Measurements from ENCODE around the gene ZNF598. TPM values are rescaled to one million over a fixed set of nuclear protein-coding genes. Genes with fewer than 3 reads are reported as not detected.

ZNF598 gene
- total and polyA plus RNA-seq, 2 of the 13 experiments (the other 11 are each of a cell fraction or from before 2014, with no cell fraction given): 13.5 to 14.2 TPM

DNA sequence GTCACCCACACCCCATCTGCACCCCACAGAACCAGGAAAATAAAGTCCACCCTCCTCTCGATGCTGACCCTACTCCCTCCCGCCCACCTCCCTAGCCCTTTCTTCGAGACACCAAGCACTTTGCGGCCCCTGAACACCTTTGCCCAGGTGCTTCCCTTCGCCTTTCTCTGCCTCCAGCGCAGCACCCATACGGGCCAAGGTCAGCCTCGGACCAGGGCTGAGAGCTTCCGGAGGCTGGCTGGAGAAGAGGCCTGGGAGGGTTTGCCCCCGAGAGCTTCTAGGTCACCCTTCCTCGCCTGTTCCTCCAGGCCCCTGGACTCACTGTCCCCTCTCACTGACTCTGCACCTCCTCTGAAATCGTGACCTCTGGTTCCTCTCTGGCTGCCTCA is 14.4 kb upstream of the ZNF598 start (continued):
- TF ChIP-seq, protein P1, sequence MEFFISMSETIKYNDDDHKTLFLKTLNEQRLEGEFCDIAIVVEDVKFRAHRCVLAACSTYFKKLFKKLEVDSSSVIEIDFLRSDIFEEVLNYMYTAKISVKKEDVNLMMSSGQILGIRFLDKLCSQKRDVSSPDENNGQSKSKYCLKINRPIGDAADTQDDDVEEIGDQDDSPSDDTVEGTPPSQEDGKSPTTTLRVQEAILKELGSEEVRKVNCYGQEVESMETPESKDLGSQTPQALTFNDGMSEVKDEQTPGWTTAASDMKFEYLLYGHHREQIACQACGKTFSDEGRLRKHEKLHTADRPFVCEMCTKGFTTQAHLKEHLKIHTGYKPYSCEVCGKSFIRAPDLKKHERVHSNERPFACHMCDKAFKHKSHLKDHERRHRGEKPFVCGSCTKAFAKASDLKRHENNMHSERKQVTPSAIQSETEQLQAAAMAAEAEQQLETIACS (CRISPR knock-in tag; IDR thresholded peaks at IDR 0.05): no peak
- TF ChIP-seq ZNF205 (CRISPR knock-in tag; IDR thresholded peaks at IDR 0.05) (no peak), ZBTB42 (CRISPR knock-in tag; IDR thresholded peaks at IDR 0.05) (no peak), KLF13 (CRISPR knock-in tag; IDR thresholded peaks at IDR 0.05) (no peak), ZNF616 (CRISPR knock-in tag; IDR thresholded peaks at IDR 0.05; ENCODE audit: low read depth) (no peak), ZNF557 (CRISPR knock-in tag; IDR thresholded peaks at IDR 0.05) (no peak), SMARCE1 (IDR thresholded peaks at IDR 0.05; ENCODE audit: borderline replicate concordance) (no peak), MAZ (IDR thresholded peaks at IDR 0.05; ENCODE audit: borderline replicate concordance, low read depth, low read length) (0 out of 2 replicates have a peak, but pooled peaks have one; percentile 9), MAZ (CRISPR knock-in tag; IDR thresholded peaks at IDR 0.05; ENCODE audit: low read depth) (no peak), SAP130 (CRISPR knock-in tag; IDR thresholded peaks at IDR 0.05; ENCODE audit: low read depth) (peak; percentile 33; the same call in 1 of the 2 replicates), KDM2A (CRISPR knock-in tag; IDR thresholded peaks at IDR 0.05; ENCODE audit: borderline replicate concordance, low read depth) (0 out of 2 replicates have a peak, but pooled peaks have one; percentile 18), MTA3 (CRISPR knock-in tag; IDR thresholded peaks at IDR 0.05) (no peak), KLF15 (CRISPR knock-in tag; IDR thresholded peaks at IDR 0.05; ENCODE audit: borderline replicate concordance) (no peak)
- TF ChIP-seq, protein P2, sequence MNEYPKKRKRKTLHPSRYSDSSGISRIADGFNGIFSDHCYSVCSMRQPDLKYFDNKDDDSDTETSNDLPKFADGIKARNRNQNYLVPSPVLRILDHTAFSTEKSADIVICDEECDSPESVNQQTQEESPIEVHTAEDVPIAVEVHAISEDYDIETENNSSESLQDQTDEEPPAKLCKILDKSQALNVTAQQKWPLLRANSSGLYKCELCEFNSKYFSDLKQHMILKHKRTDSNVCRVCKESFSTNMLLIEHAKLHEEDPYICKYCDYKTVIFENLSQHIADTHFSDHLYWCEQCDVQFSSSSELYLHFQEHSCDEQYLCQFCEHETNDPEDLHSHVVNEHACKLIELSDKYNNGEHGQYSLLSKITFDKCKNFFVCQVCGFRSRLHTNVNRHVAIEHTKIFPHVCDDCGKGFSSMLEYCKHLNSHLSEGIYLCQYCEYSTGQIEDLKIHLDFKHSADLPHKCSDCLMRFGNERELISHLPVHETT (CRISPR knock-in tag; conservative IDR thresholded peaks at IDR 0.05): no peak
- TF ChIP-seq, protein P3, sequence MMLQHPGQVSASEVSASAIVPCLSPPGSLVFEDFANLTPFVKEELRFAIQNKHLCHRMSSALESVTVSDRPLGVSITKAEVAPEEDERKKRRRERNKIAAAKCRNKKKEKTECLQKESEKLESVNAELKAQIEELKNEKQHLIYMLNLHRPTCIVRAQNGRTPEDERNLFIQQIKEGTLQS (CRISPR knock-in tag; IDR thresholded peaks at IDR 0.05): no peak
- TF ChIP-seq, protein P4, sequence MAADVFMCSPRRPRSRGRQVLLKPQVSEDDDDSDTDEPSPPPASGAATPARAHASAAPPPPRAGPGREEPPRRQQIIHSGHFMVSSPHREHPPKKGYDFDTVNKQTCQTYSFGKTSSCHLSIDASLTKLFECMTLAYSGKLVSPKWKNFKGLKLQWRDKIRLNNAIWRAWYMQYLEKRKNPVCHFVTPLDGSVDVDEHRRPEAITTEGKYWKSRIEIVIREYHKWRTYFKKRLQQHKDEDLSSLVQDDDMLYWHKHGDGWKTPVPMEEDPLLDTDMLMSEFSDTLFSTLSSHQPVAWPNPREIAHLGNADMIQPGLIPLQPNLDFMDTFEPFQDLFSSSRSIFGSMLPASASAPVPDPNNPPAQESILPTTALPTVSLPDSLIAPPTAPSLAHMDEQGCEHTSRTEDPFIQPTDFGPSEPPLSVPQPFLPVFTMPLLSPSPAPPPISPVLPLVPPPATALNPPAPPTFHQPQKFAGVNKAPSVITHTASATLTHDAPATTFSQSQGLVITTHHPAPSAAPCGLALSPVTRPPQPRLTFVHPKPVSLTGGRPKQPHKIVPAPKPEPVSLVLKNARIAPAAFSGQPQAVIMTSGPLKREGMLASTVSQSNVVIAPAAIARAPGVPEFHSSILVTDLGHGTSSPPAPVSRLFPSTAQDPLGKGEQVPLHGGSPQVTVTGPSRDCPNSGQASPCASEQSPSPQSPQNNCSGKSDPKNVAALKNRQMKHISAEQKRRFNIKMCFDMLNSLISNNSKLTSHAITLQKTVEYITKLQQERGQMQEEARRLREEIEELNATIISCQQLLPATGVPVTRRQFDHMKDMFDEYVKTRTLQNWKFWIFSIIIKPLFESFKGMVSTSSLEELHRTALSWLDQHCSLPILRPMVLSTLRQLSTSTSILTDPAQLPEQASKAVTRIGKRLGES (CRISPR knock-in tag; IDR thresholded peaks at IDR 0.05; ENCODE audit: borderline replicate concordance): no peak
- TF ChIP-seq, protein P5, sequence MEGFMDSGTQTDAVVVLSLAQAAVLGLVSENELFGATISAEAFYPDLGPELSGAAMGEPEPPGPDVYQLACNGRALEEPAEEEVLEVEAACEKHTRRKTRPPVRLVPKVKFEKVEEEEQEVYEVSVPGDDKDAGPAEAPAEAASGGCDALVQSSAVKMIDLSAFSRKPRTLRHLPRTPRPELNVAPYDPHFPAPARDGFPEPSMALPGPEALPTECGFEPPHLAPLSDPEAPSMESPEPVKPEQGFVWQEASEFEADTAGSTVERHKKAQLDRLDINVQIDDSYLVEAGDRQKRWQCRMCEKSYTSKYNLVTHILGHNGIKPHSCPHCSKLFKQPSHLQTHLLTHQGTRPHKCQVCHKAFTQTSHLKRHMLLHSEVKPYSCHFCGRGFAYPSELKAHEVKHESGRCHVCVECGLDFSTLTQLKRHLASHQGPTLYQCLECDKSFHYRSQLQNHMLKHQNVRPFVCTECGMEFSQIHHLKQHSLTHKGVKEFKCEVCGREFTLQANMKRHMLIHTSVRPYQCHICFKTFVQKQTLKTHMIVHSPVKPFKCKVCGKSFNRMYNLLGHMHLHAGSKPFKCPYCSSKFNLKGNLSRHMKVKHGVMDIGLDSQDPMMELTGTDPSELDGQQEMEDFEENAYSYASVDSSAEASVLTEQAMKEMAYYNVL (CRISPR knock-in tag; IDR thresholded peaks at IDR 0.05; ENCODE audit: borderline replicate concordance): 0 out of 2 replicates have a peak, but pooled peaks have one; percentile 8
- TF ChIP-seq, protein P6, sequence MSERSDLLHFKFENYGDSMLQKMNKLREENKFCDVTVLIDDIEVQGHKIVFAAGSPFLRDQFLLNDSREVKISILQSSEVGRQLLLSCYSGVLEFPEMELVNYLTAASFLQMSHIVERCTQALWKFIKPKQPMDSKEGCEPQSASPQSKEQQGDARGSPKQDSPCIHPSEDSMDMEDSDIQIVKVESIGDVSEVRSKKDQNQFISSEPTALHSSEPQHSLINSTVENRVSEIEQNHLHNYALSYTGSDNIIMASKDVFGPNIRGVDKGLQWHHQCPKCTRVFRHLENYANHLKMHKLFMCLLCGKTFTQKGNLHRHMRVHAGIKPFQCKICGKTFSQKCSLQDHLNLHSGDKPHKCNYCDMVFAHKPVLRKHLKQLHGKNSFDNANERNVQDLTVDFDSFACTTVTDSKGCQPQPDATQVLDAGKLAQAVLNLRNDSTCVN (CRISPR knock-in tag; IDR thresholded peaks at IDR 0.05; ENCODE audit: borderline replicate concordance): no peak
- TF ChIP-seq, protein P7, sequence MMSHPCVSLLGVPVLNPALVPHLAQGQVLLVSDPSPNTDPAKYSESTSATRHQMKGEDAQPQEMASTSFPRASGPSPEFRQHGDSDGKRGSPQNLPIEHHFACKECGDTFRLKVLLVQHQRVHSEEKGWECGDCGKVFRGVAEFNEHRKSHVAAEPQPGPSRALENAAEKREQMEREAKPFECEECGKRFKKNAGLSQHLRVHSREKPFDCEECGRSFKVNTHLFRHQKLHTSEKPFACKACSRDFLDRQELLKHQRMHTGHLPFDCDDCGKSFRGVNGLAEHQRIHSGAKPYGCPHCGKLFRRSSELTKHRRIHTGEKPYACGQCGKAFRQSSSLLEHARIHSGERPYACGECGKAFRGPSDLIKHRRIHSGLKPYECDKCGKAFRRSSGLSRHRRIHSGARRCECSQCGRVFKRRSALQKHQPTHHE (CRISPR knock-in tag; IDR thresholded peaks at IDR 0.05; ENCODE audit: borderline replicate concordance): no peak

Data from HepG2 (cell line).